Activated CD4-positive, alpha-beta memory T cell treated with anti-CD3 and anti-CD28 coated beads, Interleukin-2, amount 10 ng/mL, durations not matched to agents 7 days and 5 days (primary cell): ENCODE measurements around the gene CTU2. TPM values are rescaled to one million over a fixed set of nuclear protein-coding genes. Genes with fewer than 3 reads are reported as not detected.

Experiments used
- CTCF ChIA-PET: fragments of 350-600 bp; sonication (Branson Sonifier 250); formaldehyde crosslinking; loops from one replicate; lab custom pipeline; 2021; ENCODE audit warnings: antibody characterized with exemption, inconsistent platforms; lab: Charles Lee
- POLR2A ChIA-PET: fragments of 350-600 bp; sonication (Branson Sonifier 250); formaldehyde crosslinking; loops from one replicate; lab custom pipeline; 2021; ENCODE audit warnings: antibody characterized with exemption; lab: Charles Lee
- DNase-seq: peaks from one replicate; pipeline ENCODE4 v3.0.0-alpha.2; 2020
- H3K27ac Mint-ChIP-seq: one replicate; pipeline ENCODE4 v1.8.0; 2021; ENCODE audit warnings: mild to moderate bottlenecking, mixed read lengths
- H3K27me3 Mint-ChIP-seq: one replicate; pipeline ENCODE4 v1.8.0; 2021; ENCODE audit warnings: mixed read lengths
- H3K36me3 Mint-ChIP-seq: one replicate; pipeline ENCODE4 v1.8.0; 2021; ENCODE audit warnings: low read depth, mixed read lengths
- H3K4me1 Mint-ChIP-seq: one replicate; pipeline ENCODE4 v1.8.0; 2021; ENCODE audit warnings: mixed read lengths
- H3K4me3 Mint-ChIP-seq: one replicate; pipeline ENCODE4 v1.8.0; 2021; ENCODE audit warnings: mild to moderate bottlenecking, mixed read lengths
- H3K9me3 Mint-ChIP-seq: one replicate; pipeline ENCODE4 v1.8.0; 2021; ENCODE audit warnings: mixed read lengths
- total RNA-seq, 2 experiments: library from RNA; stranded (reverse); gene quantifications; one replicate each; pipeline ENCODE4 v1.2.3, GENCODE V29; 2021

CTU2 gene
- total RNA-seq, 2 experiments from 2014 or later, result 16.5 to 17.3 TPM

GRCh38 chr16:88720396-88720970 lies 14.2 kb downstream of the CTU2 start:
- H3K4me1 Mint-ChIP-seq, result peaks cover 8% of the 10 kb centered on the region
- CTCF ChIA-PET, result interaction anchor here (3.2 kb wide), 1 partner anchor 17 kb away, joined by 9 read pairs; no protein-coding TSS in a partner anchor
- POLR2A ChIA-PET, result interaction anchor here (0.7 to 1.0 kb wide), 2 partner anchors 16 to 24 kb away, joined by 3 read pairs; no protein-coding TSS in a partner anchor
- no peak overlapping the region for H3K4me3 Mint-ChIP-seq
- H3K27me3 Mint-ChIP-seq, result no peaks in the 10 kb centered on the region
- H3K36me3 Mint-ChIP-seq, result peaks cover 61% of the 10 kb centered on the region
- H3K27ac Mint-ChIP-seq, result no peak overlapping the region
- DNase-seq, result no peak
- H3K9me3 Mint-ChIP-seq, result no peaks in the 10 kb centered on the region

- CTCF ChIA-PET, result interaction anchor here (3.2 kb wide), 1 partner anchor 16 kb away, joined by 9 read pairs; no protein-coding TSS in a partner anchor
Observed at GRCh38 chr16:88721236-88721635, 14.9 kb downstream of the CTU2 start.

GRCh38 chr16:88721815-88722755 lies 15.8 kb downstream of the CTU2 start:
- Mint-ChIP-seq H3K27me3 (no peaks in the 10 kb centered on the region), H3K4me1 (peaks cover 8% of the 10 kb centered on the region), H3K36me3 (peaks cover 57% of the 10 kb centered on the region), H3K4me3 (no peak overlapping the region), H3K27ac (no peak overlapping the region), H3K9me3 (no peaks in the 10 kb centered on the region)
- ChIA-PET POLR2A (interaction anchor here (1.0 to 1.7 kb wide), 3 partner anchors 15 to 72 kb away, joined by 3 to 6 read pairs (median 3); no protein-coding TSS in a partner anchor), CTCF (interaction anchor here (3.2 kb wide), 1 partner anchor 15 kb away, joined by 9 read pairs; no protein-coding TSS in a partner anchor)
- DNase-seq, result no peak

More at GRCh38 chr16:88721236-88721635, 14.9 kb downstream of the CTU2 start:
- no peak for DNase-seq
- H3K4me1 Mint-ChIP-seq, result peaks cover 8% of the 10 kb centered on the region
- no peaks in the 10 kb centered on the region for H3K9me3 Mint-ChIP-seq
- POLR2A ChIA-PET, result interaction anchor here (0.7 to 1.7 kb wide), 4 partner anchors 14 to 71 kb away, joined by 3 to 6 read pairs (median 3); no protein-coding TSS in a partner anchor
- peaks cover 61% of the 10 kb centered on the region for H3K36me3 Mint-ChIP-seq
- H3K27me3 Mint-ChIP-seq, result no peaks in the 10 kb centered on the region
- H3K27ac Mint-ChIP-seq, result no peak overlapping the region
- H3K4me3 Mint-ChIP-seq, result no peak overlapping the region

- Mint-ChIP-seq H3K4me1 (peaks cover 7% of the 10 kb centered on the region), H3K9me3 (no peaks in the 10 kb centered on the region), H3K27ac (no peak overlapping the region), H3K27me3 (no peaks in the 10 kb centered on the region), H3K36me3 (peaks cover 56% of the 10 kb centered on the region), H3K4me3 (no peak overlapping the region)
- no peak for DNase-seq
- ChIA-PET POLR2A (interaction anchor here (1.3 to 1.7 kb wide), 2 partner anchors 16 to 18 kb away, joined by 3 to 6 read pairs; no protein-coding TSS in a partner anchor), CTCF (no interaction called here)
Observed at GRCh38 chr16:88722784-88723506, 16.6 kb downstream of the CTU2 start.

GRCh38 chr16:88723507-88723887 lies 17.2 kb downstream of the CTU2 start:
- no peak for DNase-seq
- H3K9me3 Mint-ChIP-seq, result no peaks in the 10 kb centered on the region
- ChIA-PET CTCF (no interaction called here), POLR2A (interaction anchor here (0.5 kb wide), 1 partner anchor 78 kb away, joined by 3 read pairs; no protein-coding TSS in a partner anchor)
- no peak overlapping the region for H3K27ac Mint-ChIP-seq
- H3K4me1 Mint-ChIP-seq, result peaks cover 2% of the 10 kb centered on the region
- no peak overlapping the region for H3K4me3 Mint-ChIP-seq
- H3K36me3 Mint-ChIP-seq, result peaks cover 51% of the 10 kb centered on the region
- H3K27me3 Mint-ChIP-seq, result no peaks in the 10 kb centered on the region

- H3K9me3 Mint-ChIP-seq, result no peaks in the 10 kb centered on the region
- H3K27ac Mint-ChIP-seq, result no peak overlapping the region
- no peaks in the 10 kb centered on the region for H3K4me1 Mint-ChIP-seq
- ChIA-PET CTCF (interaction anchor here (1.0 kb wide), 1 partner anchor 63 kb away, joined by 3 read pairs; no protein-coding TSS in a partner anchor), POLR2A (interaction anchor here (0.5 kb wide), 1 partner anchor 78 kb away, joined by 3 read pairs; no protein-coding TSS in a partner anchor)
- no peak overlapping the region for H3K4me3 Mint-ChIP-seq
- peaks cover 47% of the 10 kb centered on the region for H3K36me3 Mint-ChIP-seq
- H3K27me3 Mint-ChIP-seq, result no peaks in the 10 kb centered on the region
- no peak for DNase-seq
Observed at GRCh38 chr16:88723911-88724310, 17.6 kb downstream of the CTU2 start.

- Mint-ChIP-seq H3K27me3 (no peaks in the 10 kb centered on the region), H3K27ac (no peak overlapping the region), H3K36me3 (peaks cover 41% of the 10 kb centered on the region), H3K4me3 (no peak overlapping the region), H3K4me1 (peaks cover 1% of the 10 kb centered on the region), H3K9me3 (no peaks in the 10 kb centered on the region)
- DNase-seq, result no peak
- POLR2A ChIA-PET, result no interaction called here
- CTCF ChIA-PET, result interaction anchor here (1.0 kb wide), 1 partner anchor 62 kb away, joined by 3 read pairs; no protein-coding TSS in a partner anchor
Observed at GRCh38 chr16:88724855-88725555, 18.7 kb downstream of the CTU2 start.

- CTCF ChIA-PET, result no interaction called here
- peaks cover 40% of the 10 kb centered on the region for H3K36me3 Mint-ChIP-seq
- no peaks in the 10 kb centered on the region for H3K27me3 Mint-ChIP-seq
- H3K4me3 Mint-ChIP-seq, result no peak overlapping the region
- no peak overlapping the region for H3K27ac Mint-ChIP-seq
- POLR2A ChIA-PET, result no interaction called here
- no peak for DNase-seq
- no peaks in the 10 kb centered on the region for H3K9me3 Mint-ChIP-seq
- peaks cover 1% of the 10 kb centered on the region for H3K4me1 Mint-ChIP-seq
Observed at GRCh38 chr16:88725609-88726407, 19.5 kb downstream of the CTU2 start.

GRCh38 chr16:88726408-88726749 lies 20.1 kb downstream of the CTU2 start:
- ChIA-PET POLR2A (no interaction called here), CTCF (no interaction called here)
- Mint-ChIP-seq H3K9me3 (no peaks in the 10 kb centered on the region), H3K27ac (no peak overlapping the region), H3K27me3 (no peaks in the 10 kb centered on the region), H3K36me3 (peaks cover 46% of the 10 kb centered on the region), H3K4me1 (peaks cover 6% of the 10 kb centered on the region), H3K4me3 (no peak overlapping the region)
- no peak for DNase-seq

GRCh38 chr16:88726981-88727380 lies 20.7 kb downstream of the CTU2 start:
- ChIA-PET POLR2A (no interaction called here), CTCF (no interaction called here)
- Mint-ChIP-seq H3K4me1 (peaks cover 8% of the 10 kb centered on the region), H3K27me3 (no peaks in the 10 kb centered on the region), H3K36me3 (peaks cover 49% of the 10 kb centered on the region), H3K4me3 (no peak overlapping the region), H3K9me3 (no peaks in the 10 kb centered on the region), H3K27ac (no peak overlapping the region)
- no peak for DNase-seq

- no peak for DNase-seq
- H3K9me3 Mint-ChIP-seq, result no peaks in the 10 kb centered on the region
- H3K4me3 Mint-ChIP-seq, result no peak overlapping the region
- CTCF ChIA-PET, result no interaction called here
- POLR2A ChIA-PET, result no interaction called here
- no peak overlapping the region for H3K27ac Mint-ChIP-seq
- H3K27me3 Mint-ChIP-seq, result no peaks in the 10 kb centered on the region
- peaks cover 8% of the 10 kb centered on the region for H3K4me1 Mint-ChIP-seq
- peaks cover 49% of the 10 kb centered on the region for H3K36me3 Mint-ChIP-seq
Observed at GRCh38 chr16:88727871-88728270, 21.6 kb downstream of the CTU2 start.
